Stomach (tissue), 4 donors: Measurements from ENCODE around the gene OTULIN.

Experiments used
- CTCF ChIP-seq, 7 experiments: fragments of 450-650 bp in 4 of 7; fragments of 200-600 bp in 3 of 7; sonication (generic) in 3 of 7; IDR thresholded peaks; one replicate each; pipeline ENCODE4 v1.5.1; 2016 to 2019; ENCODE audit warnings: antibody characterized with exemption in 7 of 7, control low read depth in 2 of 7, mild to moderate bottlenecking in 1 of 7
- EP300 ChIP-seq: sonication (generic); formaldehyde crosslinking; IDR thresholded peaks from one replicate; pipeline ENCODE4 v1.6.1; 2017; ENCODE audit warnings: antibody characterized with exemption
- POLR2A ChIP-seq, 4 donors: fragments of 450-650 bp; IDR thresholded peaks; one replicate each; pipeline ENCODE4 v1.6.1; 2016; ENCODE audit warnings: antibody characterized with exemption in 4 of 4, control low read depth in 2 of 4, mild to moderate bottlenecking in 1 of 4, moderate library complexity in 1 of 4
- POLR2AphosphoS5 ChIP-seq, 3 donors: sonication (generic); formaldehyde crosslinking; IDR thresholded peaks; one replicate each; pipeline ENCODE4 v1.6.1; 2016; ENCODE audit warnings: antibody characterized with exemption in 3 of 3

GRCh38 chr5:14666357-14666756, 1.8 kb downstream of the OTULIN start:
- no peak for TF ChIP-seq POLR2AphosphoS5 (IDR thresholded peaks at IDR 0.05)
- no peak for TF ChIP-seq POLR2A (IDR thresholded peaks at IDR 0.05)
- TF ChIP-seq CTCF (IDR thresholded peaks at IDR 0.05): no peak
- TF ChIP-seq EP300: no peak
